ENCODE measurements around the gene UROS.

Gene UROS

GRCh38 chr10:125836746-125837145 lies 13.7 kb upstream of the UROS start:
- no peak for DNase-seq (ENCODE audit: low read depth, low spot score)

- no peak for DNase-seq (ENCODE audit: low read depth, low spot score)
Observed at GRCh38 chr10:125828311-125828710, 5.3 kb upstream of the UROS start.

- no peak for DNase-seq (ENCODE audit: low read depth, low spot score)
Observed at GRCh38 chr10:125827133-125827532, 4.1 kb upstream of the UROS start.

GRCh38 chr10:125824736-125825135 lies 1.7 kb upstream of the UROS start:
- no peak for DNase-seq (ENCODE audit: low read depth, low spot score)

- no peak for DNase-seq (ENCODE audit: low read depth, low spot score)
Observed at GRCh38 chr10:125823663-125824251, 699 bp upstream of the UROS start.

GRCh38 chr10:125820701-125821100 lies 2.4 kb downstream of the UROS start:
- no peak for DNase-seq (ENCODE audit: low read depth, low spot score)

GRCh38 chr10:125817337-125817946 lies 5.6 kb downstream of the UROS start:
- DNase-seq (ENCODE audit: low read depth, low spot score), result no peak

- DNase-seq (ENCODE audit: low read depth, low spot score), result no peak
Observed at GRCh38 chr10:125816548-125816947, 6.5 kb downstream of the UROS start.

GRCh38 chr10:125815764-125816163 lies 7.3 kb downstream of the UROS start:
- no peak for DNase-seq (ENCODE audit: low read depth, low spot score)

GRCh38 chr10:125812128-125812750 lies 10.8 kb downstream of the UROS start:
- no peak for DNase-seq (ENCODE audit: low read depth, low spot score)

- DNase-seq (ENCODE audit: low read depth, low spot score), result no peak
Observed at GRCh38 chr10:125811251-125811650, 11.8 kb downstream of the UROS start.

- no peak for DNase-seq (ENCODE audit: low read depth, low spot score)
Observed at GRCh38 chr10:125808047-125808446, 15.0 kb downstream of the UROS start.

- DNase-seq (ENCODE audit: low read depth, low spot score), result no peak
Observed at GRCh38 chr10:125802739-125803138, 20.3 kb downstream of the UROS start.

- DNase-seq (ENCODE audit: low read depth, low spot score), result no peak
Observed at GRCh38 chr10:125802131-125802530, 20.9 kb downstream of the UROS start.

- DNase-seq (ENCODE audit: low read depth, low spot score), result no peak
Observed at GRCh38 chr10:125801574-125801973, 21.5 kb downstream of the UROS start.

- DNase-seq (ENCODE audit: low read depth, low spot score), result no peak
Observed at GRCh38 chr10:125799451-125800182, 23.4 kb downstream of the UROS start.

GRCh38 chr10:125797994-125798662 lies 24.9 kb downstream of the UROS start:
- no peak for DNase-seq (ENCODE audit: low read depth, low spot score)

- no peak for DNase-seq (ENCODE audit: low read depth, low spot score)
Observed at GRCh38 chr10:125797424-125797823, 25.6 kb downstream of the UROS start.

- DNase-seq (ENCODE audit: low read depth, low spot score), result no peak
Observed at GRCh38 chr10:125795637-125796190, 27.3 kb downstream of the UROS start.

GRCh38 chr10:125795128-125795527 lies 27.9 kb downstream of the UROS start:
- no peak for DNase-seq (ENCODE audit: low read depth, low spot score)

Measured in iPS DF 19.7 (cell line).